Esophagus (tissue), 2 donors: ENCODE measurements around the gene POU3F1. TPM values are rescaled to one million over a fixed set of nuclear protein-coding genes. Genes with fewer than 3 reads are reported as not detected.

ENCODE experiments used
- H3K27ac ChIP-seq, 2 donors: one replicate each; pipeline ENCODE4 v1.5.1; 2013; ENCODE audit warnings: low read depth in 2 of 2, mild to moderate bottlenecking in 2 of 2, inconsistent platforms in 1 of 2, low read length in 1 of 2, moderate library complexity in 1 of 2
- H3K27me3 ChIP-seq, 2 donors: one replicate each; pipeline ENCODE4 v1.6.1; 2013; ENCODE audit warnings: low read length in 2 of 2, control low read depth in 1 of 2, mild to moderate bottlenecking in 1 of 2; ENCODE audit not compliant: insufficient read depth in 2 of 2, control insufficient read depth in 1 of 2
- H3K36me3 ChIP-seq, 2 donors: one replicate each; pipeline ENCODE4 v1.6.1; 2013; ENCODE audit warnings: low read length in 1 of 2; ENCODE audit not compliant: control insufficient read depth in 2 of 2, insufficient read depth in 2 of 2
- H3K4me1 ChIP-seq, 2 donors: one replicate each; pipeline ENCODE4 v1.6.1; 2013; ENCODE audit warnings: low read length in 1 of 2; ENCODE audit not compliant: control insufficient read depth in 2 of 2, insufficient read depth in 2 of 2
- H3K4me3 ChIP-seq, 2 donors: one replicate each; pipeline ENCODE4 v1.5.1; 2013; ENCODE audit warnings: low read length in 2 of 2, mild to moderate bottlenecking in 2 of 2, low read depth in 1 of 2, moderate library complexity in 1 of 2
- H3K9me3 ChIP-seq, 2 donors: one replicate each; pipeline ENCODE4 v1.6.1; 2013; ENCODE audit warnings: mild to moderate bottlenecking in 2 of 2, low read depth in 1 of 2, low read length in 1 of 2, moderate library complexity in 1 of 2; ENCODE audit not compliant: control insufficient read depth in 2 of 2, insufficient read depth in 1 of 2
- WGBS, 2 donors: extraction: QIAGEN DNeasy Blood & Tissue Kit; methylation state at CpG; one replicate each; pipeline ENCODE4 v1.1.7; 2013; 5-methylcytosine and 5-hydroxymethylcytosine counted together
- polyA plus RNA-seq, 2 donors: library from polyadenylated mRNA; stranded (reverse); fragments of 200-250 nt; gene quantifications; one replicate each; pipeline ENCODE4 v1.2.3, GENCODE V29; 2013
- donor health status: healthy with polysubstance abuse.
- donor health status: Bipolar disorder and iron deficiency.

POU3F1 gene
- polyA plus RNA-seq, 2 donors, result 0.22 to 1.4 TPM

DNA sequence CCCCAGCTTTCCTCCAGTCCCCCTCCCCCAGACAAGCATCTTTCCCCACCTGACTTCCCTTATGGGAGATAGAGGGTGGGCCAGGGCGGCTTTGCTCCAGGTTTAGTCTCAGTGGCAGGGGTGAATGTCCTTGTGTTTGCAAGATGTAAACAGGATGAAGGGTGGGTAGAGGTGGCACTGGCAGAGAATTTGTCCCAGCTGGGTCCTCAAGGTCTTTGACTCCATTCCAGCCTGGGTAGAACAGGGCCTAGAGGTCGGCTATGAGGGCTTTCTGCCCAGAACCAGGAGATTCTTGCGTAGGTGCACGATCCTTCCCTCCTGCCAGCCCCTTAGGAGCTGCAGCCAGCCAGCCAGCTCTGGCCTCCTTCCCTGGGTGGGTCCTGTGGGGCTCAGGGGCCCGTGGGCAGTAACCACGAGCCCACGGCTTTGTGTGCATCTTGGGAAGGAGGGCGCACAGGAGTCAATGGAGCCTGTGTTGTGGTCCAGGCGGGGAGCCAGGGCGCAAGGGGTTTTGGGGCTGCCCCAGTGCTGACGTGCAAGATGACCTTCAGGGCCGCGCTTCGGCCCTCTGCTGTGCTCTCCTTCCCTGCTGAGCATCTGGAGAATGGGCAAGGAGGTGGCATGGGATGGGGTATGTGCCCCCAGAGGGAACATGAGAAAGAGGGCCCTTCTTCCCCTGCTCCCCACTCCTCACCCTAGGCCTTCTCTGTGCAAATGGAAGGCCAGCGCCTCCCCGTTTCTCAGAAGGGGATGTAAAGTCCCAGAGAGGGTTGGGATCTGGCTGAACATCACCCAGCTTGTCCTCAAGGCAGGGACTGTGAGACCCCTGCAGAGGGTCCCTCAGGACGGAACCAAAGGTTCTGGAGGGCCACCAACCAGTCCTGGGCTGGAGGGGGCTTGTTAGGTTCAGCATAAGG lies 15.7 kb downstream of the POU3F1 start:
- Histone ChIP-seq H3K4me1 (peaks cover 14 to 29% of the 10 kb centered on the region in 2 donors), H3K9me3 (no peaks in the 10 kb centered on the region), H3K36me3 (no peaks in the 10 kb centered on the region), H3K27me3 (no peaks in the 10 kb centered on the region), H3K4me3 (no peak overlapping the region), H3K27ac (peak overlapping the region in 1 of 2 donors; percentile 90)
- WGBS, 2 donors, result 61 to 67% methylated on average over 17 of the region's 17 CpGs

DNA sequence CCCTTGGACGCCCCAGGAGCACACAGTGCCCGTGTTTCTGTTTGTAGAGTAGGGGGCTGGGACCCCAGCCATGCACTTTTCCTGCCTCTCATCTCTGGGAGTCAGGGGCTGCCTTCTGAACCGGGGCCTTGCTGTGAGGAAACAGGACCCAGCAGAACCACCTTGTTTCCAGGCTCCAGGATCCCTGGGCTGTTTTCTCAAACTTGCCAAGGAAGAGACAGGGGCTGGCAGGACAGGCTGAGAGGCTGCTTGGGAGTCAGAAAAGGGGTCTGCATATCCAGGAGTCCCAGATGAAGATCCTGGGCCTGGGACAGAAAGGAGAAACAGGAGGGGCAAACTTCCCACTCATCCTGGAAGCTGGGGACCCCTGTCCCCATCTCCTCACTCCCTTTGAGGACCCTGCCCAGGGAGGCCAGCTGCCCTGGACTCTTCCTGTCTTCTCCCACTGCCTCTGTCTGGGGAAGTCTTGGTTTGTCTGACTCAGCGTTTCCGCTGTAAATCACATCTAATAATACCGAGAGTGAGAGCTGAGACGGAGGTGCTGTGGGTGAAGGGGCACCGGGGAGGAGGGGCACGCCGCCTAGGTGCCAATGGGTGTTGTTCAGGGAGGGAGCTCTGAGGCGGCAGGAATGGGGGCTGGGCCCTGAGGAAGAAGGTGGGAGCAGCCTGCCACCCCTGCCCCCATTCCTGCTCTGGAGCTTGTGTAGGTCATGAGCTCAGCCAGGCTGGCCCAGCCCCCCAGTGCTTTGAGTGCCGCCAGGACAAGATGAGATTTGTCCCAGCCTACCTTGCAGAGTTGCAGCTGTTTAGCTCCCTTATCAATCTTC lies 16.7 kb downstream of the POU3F1 start:
- WGBS, 2 donors, result 10 to 14% methylated on average over 12 of the region's 12 CpGs
- Histone ChIP-seq H3K36me3 (peaks cover 3 to 4% of the 10 kb centered on the region in 2 donors), H3K27me3 (no peaks in the 10 kb centered on the region), H3K4me1 (peaks cover 14 to 34% of the 10 kb centered on the region in 2 donors), H3K27ac (peak overlapping the region; percentile 20 to 90), H3K9me3 (no peaks in the 10 kb centered on the region), H3K4me3 (no peak overlapping the region)

DNA sequence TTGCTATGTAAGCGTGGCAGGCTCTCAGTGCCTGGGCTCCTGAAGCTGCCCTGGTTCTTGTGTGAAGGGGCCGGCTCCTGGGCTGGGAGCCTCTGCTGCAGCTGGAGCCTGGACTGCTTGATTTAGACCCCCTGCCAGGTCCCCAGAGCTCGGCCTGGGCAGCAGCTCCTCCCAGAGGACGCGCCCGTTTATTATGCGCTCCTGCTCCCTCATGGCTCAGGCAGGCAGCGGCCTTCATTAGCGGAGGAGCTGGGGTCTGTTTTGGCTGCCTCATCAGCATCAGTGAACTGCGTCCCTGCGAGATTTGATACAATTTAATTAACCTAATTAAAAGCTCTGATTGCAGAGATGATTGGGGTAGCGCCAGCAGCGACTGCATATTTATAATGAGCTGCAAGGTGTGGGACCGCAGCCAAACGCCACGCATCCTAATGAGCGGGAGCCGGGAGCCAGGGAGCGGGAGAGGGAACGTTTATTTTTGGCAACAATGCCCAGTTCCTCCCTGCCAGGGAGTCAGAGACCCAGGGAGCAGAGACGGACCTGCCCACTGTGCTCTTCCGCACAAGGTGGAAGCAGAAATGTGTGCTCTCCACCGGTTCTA lies 17.4 kb downstream of the POU3F1 start:
- Histone ChIP-seq H3K27ac (peak overlapping the region; percentile 90 to 91), H3K9me3 (no peaks in the 10 kb centered on the region), H3K36me3 (peaks cover 3 to 4% of the 10 kb centered on the region in 2 donors), H3K27me3 (no peaks in the 10 kb centered on the region), H3K4me3 (no peak overlapping the region), H3K4me1 (peaks cover 14 to 35% of the 10 kb centered on the region in 2 donors)
- 22 to 26% methylated on average over 23 of the region's 23 CpGs for WGBS, 2 donors

DNA sequence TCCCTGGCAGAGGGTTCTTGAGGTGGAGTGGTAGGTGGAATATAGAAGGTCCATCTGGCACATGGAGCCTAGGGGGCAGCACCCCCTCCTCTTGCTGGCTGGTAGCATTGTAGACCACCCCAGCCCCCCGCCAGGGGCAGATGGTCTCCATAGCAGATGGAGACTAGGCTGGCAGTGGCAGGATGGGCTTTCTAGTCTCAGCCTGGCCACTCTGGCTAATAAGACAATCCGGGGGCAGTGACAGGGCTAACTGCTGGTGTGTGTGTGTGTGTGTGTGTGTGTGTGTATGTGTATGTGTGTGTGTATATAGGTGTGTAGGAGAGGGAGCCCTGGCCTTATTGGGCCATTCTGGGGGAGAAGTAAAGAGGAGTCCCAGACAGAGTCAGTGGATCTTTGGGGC lies 17.9 kb downstream of the POU3F1 start:
- H3K4me1 ChIP-seq, result peaks cover 14 to 35% of the 10 kb centered on the region in 2 donors
- H3K9me3 ChIP-seq, result no peaks in the 10 kb centered on the region
- no peak overlapping the region for H3K4me3 ChIP-seq
- H3K27ac ChIP-seq, result peak overlapping the region; percentile 90 to 91
- H3K36me3 ChIP-seq, result peaks cover 3 to 4% of the 10 kb centered on the region in 2 donors
- WGBS, 2 donors, result 54 to 70% methylated on average over 2 of the region's 2 CpGs
- H3K27me3 ChIP-seq, result no peaks in the 10 kb centered on the region

DNA sequence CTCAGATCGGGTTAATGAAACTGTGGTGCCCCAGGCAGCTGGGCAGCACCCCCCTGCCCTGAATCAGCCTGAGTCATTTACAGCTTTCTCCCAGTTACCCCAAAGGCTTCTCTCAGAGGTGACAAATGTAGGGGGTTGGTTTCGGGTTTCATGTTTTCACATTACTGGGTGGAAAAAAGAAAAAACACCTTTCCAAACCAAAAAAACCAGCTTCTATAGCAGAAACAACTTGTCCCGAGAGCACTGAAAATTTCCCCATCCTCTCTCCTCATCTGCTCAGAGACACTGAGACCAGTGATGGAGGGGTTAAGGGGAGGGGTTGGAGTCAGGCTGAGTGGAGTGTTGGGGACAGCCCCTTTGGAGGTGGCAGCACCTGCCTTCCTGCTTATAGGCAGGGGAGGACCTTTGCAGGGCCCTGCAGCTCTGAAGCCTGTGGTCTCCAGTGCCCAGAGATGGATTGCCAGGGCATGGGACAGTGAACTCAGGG lies 18.4 kb downstream of the POU3F1 start:
- H3K9me3 ChIP-seq, result no peaks in the 10 kb centered on the region
- H3K4me3 ChIP-seq, result no peak overlapping the region
- H3K36me3 ChIP-seq, result peaks cover 4% of the 10 kb centered on the region in 2 donors
- no peaks in the 10 kb centered on the region for H3K27me3 ChIP-seq
- WGBS, 2 donors, result 35 to 39% methylated on average over 3 of the region's 3 CpGs
- H3K4me1 ChIP-seq, result peaks cover 14 to 35% of the 10 kb centered on the region in 2 donors
- H3K27ac ChIP-seq, result peak overlapping the region; percentile 90 to 91

DNA sequence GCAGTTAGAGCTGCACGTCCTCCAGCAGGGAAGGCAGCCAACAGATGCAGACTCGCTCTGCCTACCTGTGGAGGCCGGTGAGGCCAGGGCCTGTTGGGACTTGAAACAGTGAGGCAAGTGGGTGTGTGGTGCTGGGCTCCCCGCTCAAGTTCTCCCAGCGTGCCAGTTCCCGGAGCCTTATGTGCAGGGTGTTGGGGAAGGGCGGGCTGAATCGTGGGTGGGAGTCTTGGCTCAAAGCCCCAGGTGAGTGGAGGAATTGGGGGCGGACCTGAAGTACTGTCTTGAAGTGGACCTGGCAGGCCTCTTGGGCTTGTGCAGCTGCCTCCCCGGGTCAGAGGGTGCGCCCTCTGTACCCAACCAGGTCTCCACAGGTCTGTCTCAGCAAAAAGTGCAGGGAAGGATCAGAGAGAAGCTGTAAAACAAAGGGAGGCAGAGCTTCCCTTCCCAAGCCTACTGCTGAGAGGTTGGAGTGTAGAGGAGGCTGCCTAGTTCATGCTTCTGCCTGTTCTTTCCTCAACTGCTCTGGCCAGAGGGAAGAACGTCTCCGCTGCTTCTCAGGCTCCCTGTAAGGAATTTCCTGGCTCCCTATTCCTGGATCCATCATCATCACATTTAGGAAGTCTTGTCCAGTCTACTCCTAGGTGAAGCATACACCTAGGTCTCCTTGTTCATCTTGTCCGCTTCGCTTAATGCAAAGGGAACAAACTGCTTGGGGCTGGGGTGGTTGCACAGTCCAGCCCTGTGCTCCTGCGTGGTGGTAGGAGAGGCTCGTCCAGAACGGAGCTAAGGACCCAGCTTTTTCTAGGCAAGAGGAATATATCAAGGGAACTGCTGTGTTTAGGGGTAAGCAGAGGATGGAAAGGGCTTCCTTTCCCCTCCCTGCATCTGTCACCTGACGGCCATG lies 19.1 kb downstream of the POU3F1 start:
- H3K4me3 ChIP-seq, result no peak overlapping the region
- peak overlapping the region; percentile 90 to 91 for H3K27ac ChIP-seq
- H3K4me1 ChIP-seq, result peaks cover 14 to 35% of the 10 kb centered on the region in 2 donors
- no peaks in the 10 kb centered on the region for H3K9me3 ChIP-seq
- H3K27me3 ChIP-seq, result no peaks in the 10 kb centered on the region
- H3K36me3 ChIP-seq, result peaks cover 4 to 7% of the 10 kb centered on the region in 2 donors
- 49 to 68% methylated on average over 18 to 19 of the region's 19 CpGs for WGBS, 2 donors

DNA sequence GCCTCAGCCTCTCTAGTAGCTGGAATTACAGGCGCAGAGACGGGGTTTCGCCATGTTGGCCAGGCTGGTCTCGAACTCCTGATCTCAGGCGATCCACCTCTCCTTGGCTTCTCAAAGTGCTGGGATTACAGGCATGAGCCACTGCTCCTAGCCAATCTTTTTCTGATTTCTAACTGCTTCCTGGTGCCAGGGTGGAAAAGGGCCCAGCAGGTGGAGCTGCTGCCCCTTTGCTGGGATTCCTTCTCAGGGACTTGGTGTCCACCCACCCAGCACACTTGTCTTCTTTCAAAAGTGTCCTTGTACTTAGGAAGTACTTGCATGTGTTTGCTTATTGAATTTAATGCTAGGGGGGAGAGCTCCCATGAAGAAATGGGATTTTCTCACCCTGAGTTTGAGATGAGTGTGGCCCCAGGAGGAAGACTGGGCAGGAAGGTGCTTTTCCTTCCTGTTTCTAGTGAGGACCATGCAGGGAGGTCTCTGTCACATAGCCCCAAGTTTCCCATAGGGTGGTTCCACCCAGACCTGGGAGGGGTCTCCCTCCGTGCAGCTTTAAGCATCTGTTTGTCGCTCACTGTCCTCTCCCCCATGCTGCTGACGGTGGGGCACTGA lies 19.9 kb downstream of the POU3F1 start:
- Histone ChIP-seq H3K9me3 (no peaks in the 10 kb centered on the region), H3K27ac (peak overlapping the region; percentile 81 to 90), H3K36me3 (peaks cover 4 to 7% of the 10 kb centered on the region in 2 donors), H3K4me1 (peaks cover 14 to 35% of the 10 kb centered on the region in 2 donors), H3K27me3 (no peaks in the 10 kb centered on the region), H3K4me3 (no peak overlapping the region)
- WGBS, 2 donors, result 47 to 52% methylated on average over 8 of the region's 8 CpGs

DNA sequence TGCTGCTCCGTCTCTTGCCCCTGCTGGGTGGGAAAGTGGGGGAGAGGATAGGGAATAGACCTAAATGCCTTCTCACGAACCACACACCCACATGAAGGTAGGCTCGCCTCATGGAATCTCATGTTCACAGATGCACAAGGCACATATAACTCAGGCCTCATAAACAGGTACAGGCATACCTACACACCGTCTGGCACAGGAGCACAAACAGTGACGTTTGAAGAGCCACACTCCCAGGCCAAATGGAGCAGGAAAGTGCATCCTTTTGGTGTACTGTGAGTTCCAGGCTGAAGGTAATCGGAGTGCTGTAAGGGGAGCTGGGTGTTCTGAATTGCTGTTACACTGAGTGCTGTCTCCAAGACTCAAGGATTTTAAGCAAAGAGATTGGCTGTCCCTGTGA lies 20.9 kb downstream of the POU3F1 start:
- H3K27ac ChIP-seq, result peak overlapping the region; percentile 81 to 90
- 66 to 78% methylated on average over 6 of the region's 6 CpGs for WGBS, 2 donors
- peaks cover 4 to 7% of the 10 kb centered on the region in 2 donors for H3K36me3 ChIP-seq
- H3K9me3 ChIP-seq, result no peaks in the 10 kb centered on the region
- peaks cover 13 to 27% of the 10 kb centered on the region in 2 donors for H3K4me1 ChIP-seq
- H3K4me3 ChIP-seq, result no peak overlapping the region
- H3K27me3 ChIP-seq, result no peaks in the 10 kb centered on the region
